A549 (cell line): ENCODE results near the gene CIAPIN1. TPM values are rescaled to one million over a fixed set of nuclear protein-coding genes. Genes with fewer than 3 reads are reported as not detected.

ENCODE experiments used
- BHLHE40 ChIP-seq: IDR thresholded peaks from 2 replicates; pipeline ENCODE4 v1.6.1; 2012; ENCODE audit warnings: low read depth, low read length, inconsistent platforms
- CBX2 ChIP-seq: fragments of 200-600 bp; sonication (generic); IDR thresholded peaks from 2 replicates; pipeline ENCODE4 v1.6.1; 2016; ENCODE audit warnings: low read depth, mild to moderate bottlenecking, borderline replicate concordance
- CBX8 ChIP-seq: fragments of 200-600 bp; sonication (generic); IDR thresholded peaks from 2 replicates; pipeline ENCODE4 v1.6.1; 2016
- CHD2 ChIP-seq: fragments of 150-350 bp; IDR thresholded peaks from 2 replicates; pipeline ENCODE4 v1.6.1; 2014; ENCODE audit warnings: low read length; ENCODE audit not compliant: partially characterized antibody
- ESRRA ChIP-seq: fragments of 150-350 bp; IDR thresholded peaks from 2 replicates; pipeline ENCODE4 v1.6.1; 2014; ENCODE audit warnings: mild to moderate bottlenecking, low read length, borderline replicate concordance
- FOSB ChIP-seq: fragments of 250-450 bp; sonication (Bioruptor Pico); IDR thresholded peaks from 2 replicates; pipeline ENCODE4 v1.5.0; 2020; ENCODE audit warnings: mild to moderate bottlenecking, moderate library complexity
- GATA3 ChIP-seq: IDR thresholded peaks from 2 replicates; pipeline ENCODE4 v1.6.1; 2012; ENCODE audit warnings: borderline replicate concordance
- HOXA7 ChIP-seq: fragments of 250-450 bp; sonication (Bioruptor Pico); IDR thresholded peaks from 2 replicates; pipeline ENCODE4 v1.5.0; 2020; ENCODE audit warnings: mild to moderate bottlenecking, moderate library complexity
- JUNB ChIP-seq: fragments of >200 bp; sonication (Bioruptor Twin); formaldehyde crosslinking; IDR thresholded peaks from 2 replicates; pipeline ENCODE4 v1.6.1; 2016
- KDM1A ChIP-seq: fragments of 200-600 bp; sonication (generic); IDR thresholded peaks from 2 replicates; pipeline ENCODE4 v1.6.1; 2016; ENCODE audit warnings: low read depth, mild to moderate bottlenecking
- MAX ChIP-seq: IDR thresholded peaks from 2 replicates; pipeline ENCODE4 v1.6.1; 2012
- NR3C1 ChIP-seq: fragments of >200 bp; sonication (Bioruptor Twin); formaldehyde crosslinking; IDR thresholded peaks from 3 replicates; pipeline ENCODE4 v1.6.1; 2017
- POLR2A ChIP-seq: IDR thresholded peaks from 2 replicates; pipeline ENCODE4 v1.6.1; 2012; ENCODE audit warnings: mild to moderate bottlenecking, low read length
- RCOR1 ChIP-seq: fragments of 150-350 bp; IDR thresholded peaks from 2 replicates; pipeline ENCODE4 v1.6.1; 2014; ENCODE audit warnings: antibody characterized with exemption, low read length, low read depth
- REST ChIP-seq: fragments of 200-600 bp; sonication (generic); IDR thresholded peaks from 2 replicates; pipeline ENCODE4 v1.6.1; 2016; ENCODE audit warnings: antibody characterized with exemption, mild to moderate bottlenecking, moderate library complexity
- TFCP2L1 ChIP-seq: fragments of 250-450 bp; sonication (Bioruptor Pico); IDR thresholded peaks from 2 replicates; pipeline ENCODE4 v1.5.0; 2021; ENCODE audit warnings: mild to moderate bottlenecking
- ZSCAN20 ChIP-seq: fragments of 250-450 bp; sonication (Bioruptor Pico); IDR thresholded peaks from 2 replicates; pipeline ENCODE4 v1.8.0; 2022; ENCODE audit warnings: mild to moderate bottlenecking, moderate library complexity
- polyA plus RNA-seq, 4 experiments: library from polyadenylated mRNA; depleted of rRNA in 3 of 4; stranded (reverse); fragments of >200 nt; fragmentation: RNase III in 1 of 4; extraction: RNeasy Plus Mini Kit Qiagen cat#74134 plus additional on column Dnase treatment in 1 of 4; gene quantifications; 2 replicates in 3 of 4; 3 replicates in 1 of 4; pipeline ENCODE4 v1.2.3, GENCODE V29; 2011 to 2017
- TF ChIP-seq, protein P1 (sequence below): fragments of 250-450 bp; sonication (Bioruptor Pico); IDR thresholded peaks from 2 replicates; pipeline ENCODE4 v1.5.0; 2020; ENCODE audit warnings: low read depth, mild to moderate bottlenecking, moderate library complexity
- TF ChIP-seq, protein P2 (sequence below): IDR thresholded peaks from 2 replicates; pipeline ENCODE4 v1.6.1; 2012
- TF ChIP-seq, protein P3 (sequence below): fragments of 250-450 bp; sonication (Bioruptor Pico); IDR thresholded peaks from 2 replicates; pipeline ENCODE4 v1.5.0; 2021; ENCODE audit warnings: mild to moderate bottlenecking, moderate library complexity, borderline replicate concordance
- TF ChIP-seq, protein P4 (sequence below): fragments of 450-650 bp; IDR thresholded peaks from 2 replicates; pipeline ENCODE4 v1.6.1; 2014; ENCODE audit warnings: antibody characterized with exemption

Gene CIAPIN1
- polyA plus RNA-seq, 2 of the 4 experiments (the other 2 are of a cell fraction) = 71.5 to 101 TPM

GRCh38 chr16:57447186-57447962, at the start of gene CIAPIN1, which contains the start of gene COQ9 (continued):
- TF ChIP-seq FOSB (CRISPR knock-in tag) = no peak
- TF ChIP-seq RCOR1 = no peak
- no peak for TF ChIP-seq BHLHE40
- no peak for TF ChIP-seq CBX2
- no peak for TF ChIP-seq TFCP2L1 (CRISPR knock-in tag)
- TF ChIP-seq, protein P1, sequence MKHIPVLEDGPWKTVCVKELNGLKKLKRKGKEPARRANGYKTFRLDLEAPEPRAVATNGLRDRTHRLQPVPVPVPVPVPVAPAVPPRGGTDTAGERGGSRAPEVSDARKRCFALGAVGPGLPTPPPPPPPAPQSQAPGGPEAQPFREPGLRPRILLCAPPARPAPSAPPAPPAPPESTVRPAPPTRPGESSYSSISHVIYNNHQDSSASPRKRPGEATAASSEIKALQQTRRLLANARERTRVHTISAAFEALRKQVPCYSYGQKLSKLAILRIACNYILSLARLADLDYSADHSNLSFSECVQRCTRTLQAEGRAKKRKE (CRISPR knock-in tag) = no peak
- TF ChIP-seq CBX8 = no peak
- no peak for TF ChIP-seq HOXA7 (CRISPR knock-in tag)
- 0 out of 2 replicates have a peak, but pooled peaks have one; percentile 37 for TF ChIP-seq ESRRA
- TF ChIP-seq, protein P2, sequence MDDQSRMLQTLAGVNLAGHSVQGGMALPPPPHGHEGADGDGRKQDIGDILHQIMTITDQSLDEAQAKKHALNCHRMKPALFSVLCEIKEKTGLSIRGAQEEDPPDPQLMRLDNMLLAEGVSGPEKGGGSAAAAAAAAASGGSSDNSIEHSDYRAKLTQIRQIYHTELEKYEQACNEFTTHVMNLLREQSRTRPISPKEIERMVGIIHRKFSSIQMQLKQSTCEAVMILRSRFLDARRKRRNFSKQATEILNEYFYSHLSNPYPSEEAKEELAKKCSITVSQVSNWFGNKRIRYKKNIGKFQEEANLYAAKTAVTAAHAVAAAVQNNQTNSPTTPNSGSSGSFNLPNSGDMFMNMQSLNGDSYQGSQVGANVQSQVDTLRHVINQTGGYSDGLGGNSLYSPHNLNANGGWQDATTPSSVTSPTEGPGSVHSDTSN = peak; percentile 30; the same call in 1 of the 2 replicates
- peak; percentile 83 for TF ChIP-seq POLR2A
- TF ChIP-seq ZSCAN20 = no peak
- TF ChIP-seq, protein P3, sequence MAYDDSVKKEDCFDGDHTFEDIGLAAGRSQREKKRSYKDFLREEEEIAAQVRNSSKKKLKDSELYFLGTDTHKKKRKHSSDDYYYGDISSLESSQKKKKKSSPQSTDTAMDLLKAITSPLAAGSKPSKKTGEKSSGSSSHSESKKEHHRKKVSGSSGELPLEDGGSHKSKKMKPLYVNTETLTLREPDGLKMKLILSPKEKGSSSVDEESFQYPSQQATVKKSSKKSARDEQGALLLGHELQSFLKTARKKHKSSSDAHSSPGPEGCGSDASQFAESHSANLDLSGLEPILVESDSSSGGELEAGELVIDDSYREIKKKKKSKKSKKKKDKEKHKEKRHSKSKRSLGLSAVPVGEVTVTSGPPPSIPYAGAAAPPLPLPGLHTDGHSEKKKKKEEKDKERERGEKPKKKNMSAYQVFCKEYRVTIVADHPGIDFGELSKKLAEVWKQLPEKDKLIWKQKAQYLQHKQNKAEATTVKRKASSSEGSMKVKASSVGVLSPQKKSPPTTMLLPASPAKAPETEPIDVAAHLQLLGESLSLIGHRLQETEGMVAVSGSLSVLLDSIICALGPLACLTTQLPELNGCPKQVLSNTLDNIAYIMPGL (CRISPR knock-in tag) = no peak
- peak; percentile 65 for TF ChIP-seq GATA3
- TF ChIP-seq NR3C1 = no peak
- no peak for TF ChIP-seq KDM1A
- TF ChIP-seq REST = peak; percentile 99
- TF ChIP-seq, protein P4, sequence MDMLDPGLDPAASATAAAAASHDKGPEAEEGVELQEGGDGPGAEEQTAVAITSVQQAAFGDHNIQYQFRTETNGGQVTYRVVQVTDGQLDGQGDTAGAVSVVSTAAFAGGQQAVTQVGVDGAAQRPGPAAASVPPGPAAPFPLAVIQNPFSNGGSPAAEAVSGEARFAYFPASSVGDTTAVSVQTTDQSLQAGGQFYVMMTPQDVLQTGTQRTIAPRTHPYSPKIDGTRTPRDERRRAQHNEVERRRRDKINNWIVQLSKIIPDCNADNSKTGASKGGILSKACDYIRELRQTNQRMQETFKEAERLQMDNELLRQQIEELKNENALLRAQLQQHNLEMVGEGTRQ = no peak
- peak; percentile 87 for TF ChIP-seq MAX
- TF ChIP-seq CHD2 = peak; percentile 99
- no peak for TF ChIP-seq JUNB
